ENCODE data around the gene RAPSN.

DNA sequence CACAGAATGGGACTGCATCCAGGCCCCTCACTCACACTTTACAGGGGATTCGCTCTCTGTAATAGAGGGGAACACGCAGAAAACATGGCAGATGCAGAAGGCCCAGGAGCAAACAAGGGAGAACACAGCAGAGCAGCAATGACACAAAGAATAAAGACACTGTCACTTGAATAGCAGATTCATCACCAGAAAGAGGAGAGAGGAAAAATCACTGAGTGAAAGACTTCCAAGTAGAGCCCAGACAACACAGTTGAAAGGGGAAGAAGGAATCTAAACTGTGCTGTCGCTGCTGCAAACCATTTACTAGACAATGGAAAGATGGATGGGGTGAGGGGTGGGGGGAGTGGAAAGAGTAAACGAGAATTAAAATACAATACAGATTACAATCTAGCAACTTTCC is 28.8 kb upstream of the RAPSN start:
- TF ChIP-seq POLR2A (IDR thresholded peaks at IDR 0.05), result no peak
- TF ChIP-seq, protein P1, sequence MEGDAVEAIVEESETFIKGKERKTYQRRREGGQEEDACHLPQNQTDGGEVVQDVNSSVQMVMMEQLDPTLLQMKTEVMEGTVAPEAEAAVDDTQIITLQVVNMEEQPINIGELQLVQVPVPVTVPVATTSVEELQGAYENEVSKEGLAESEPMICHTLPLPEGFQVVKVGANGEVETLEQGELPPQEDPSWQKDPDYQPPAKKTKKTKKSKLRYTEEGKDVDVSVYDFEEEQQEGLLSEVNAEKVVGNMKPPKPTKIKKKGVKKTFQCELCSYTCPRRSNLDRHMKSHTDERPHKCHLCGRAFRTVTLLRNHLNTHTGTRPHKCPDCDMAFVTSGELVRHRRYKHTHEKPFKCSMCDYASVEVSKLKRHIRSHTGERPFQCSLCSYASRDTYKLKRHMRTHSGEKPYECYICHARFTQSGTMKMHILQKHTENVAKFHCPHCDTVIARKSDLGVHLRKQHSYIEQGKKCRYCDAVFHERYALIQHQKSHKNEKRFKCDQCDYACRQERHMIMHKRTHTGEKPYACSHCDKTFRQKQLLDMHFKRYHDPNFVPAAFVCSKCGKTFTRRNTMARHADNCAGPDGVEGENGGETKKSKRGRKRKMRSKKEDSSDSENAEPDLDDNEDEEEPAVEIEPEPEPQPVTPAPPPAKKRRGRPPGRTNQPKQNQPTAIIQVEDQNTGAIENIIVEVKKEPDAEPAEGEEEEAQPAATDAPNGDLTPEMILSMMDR (IDR thresholded peaks at IDR 0.05), result no peak
